ENCODE results near the gene CD37.
"Not testable (repeated sequence)": the region's sequence is repeated elsewhere in the genome, so short reads cannot be mapped to it uniquely, and the experiment has no call there.

CD37 gene

GRCh38 chr19:49363268-49364082 is 28.3 kb downstream of the CD37 start, which contains the start of gene DKKL1:
DKKL1 (plus strand) TSS chr19:49363877; CDS start chr19:49363999, 122 bp downstream.
- intact Hi-C loops (cut with DNase I; ENCODE audit: low total_unique reads) = no loop called here
- peak within 1 kb of the TSS; percentile 81 to 98 for H3K4me3 ChIP-seq

GRCh38 chr19:49364083-49364737 is 29.0 kb downstream of the CD37 start:
- DNase-seq = peak in 1 of 2 donors; percentile 71
- peak overlapping the region; percentile 81 to 98 for H3K4me3 ChIP-seq
- peaks cover 0 to 10% (median 7%) of the 10 kb centered on the region in 3 donors for H3K9me3 ChIP-seq

More at GRCh38 chr19:49363268-49364082, 28.3 kb downstream of the CD37 start, which contains the start of gene DKKL1:
- peaks cover 0 to 2% (median 0%) of the 10 kb centered on the region in 3 donors for H3K9me3 ChIP-seq
- DNase-seq = peak; percentile 100
- no peaks in the 10 kb centered on the region for H3K27me3 ChIP-seq
- H3K27ac ChIP-seq = peak within 1 kb of the TSS; percentile 84 to 96
- peaks cover 2 to 20% (median 11%) of the 10 kb centered on the region in 4 donors for H3K4me1 ChIP-seq
- H3K36me3 ChIP-seq = peaks cover 9 to 15% (median 14%) of the 10 kb centered on the region in 3 donors
- TF ChIP-seq CTCF (IDR thresholded peaks at IDR 0.05) = peak; percentile 10 to 18

GRCh38 chr19:49366110-49366509 is 30.9 kb downstream of the CD37 start:
- H3K27ac ChIP-seq = no peak overlapping the region
- no peak overlapping the region for H3K4me3 ChIP-seq
- no peak for TF ChIP-seq CTCF (IDR thresholded peaks at IDR 0.05)
- peaks cover 0 to 7% (median 0%) of the 10 kb centered on the region in 3 donors for H3K36me3 ChIP-seq
- peaks cover 0 to 26% (median 13%) of the 10 kb centered on the region in 3 donors for H3K9me3 ChIP-seq
- H3K4me1 ChIP-seq = peaks cover 2 to 15% (median 5%) of the 10 kb centered on the region in 4 donors
- intact Hi-C loops (cut with DNase I; ENCODE audit: low total_unique reads) = no loop called here
- H3K27me3 ChIP-seq = no peaks in the 10 kb centered on the region
- no peak for DNase-seq

More at GRCh38 chr19:49364083-49364737, 29.0 kb downstream of the CD37 start:
- Histone ChIP-seq H3K36me3 (peaks cover 3 to 8% (median 7%) of the 10 kb centered on the region in 3 donors), H3K4me1 (peaks cover 2 to 20% (median 11%) of the 10 kb centered on the region in 4 donors), H3K27ac (peak overlapping the region; percentile 84 to 96), H3K27me3 (no peaks in the 10 kb centered on the region)
- intact Hi-C loops (cut with DNase I; ENCODE audit: low total_unique reads) = no loop called here
- TF ChIP-seq CTCF (IDR thresholded peaks at IDR 0.05) = no peak

GRCh38 chr19:49368711-49369358 is 33.6 kb downstream of the CD37 start:
- Histone ChIP-seq H3K36me3 (peaks cover 0 to 7% (median 0%) of the 10 kb centered on the region in 3 donors), H3K4me1 (peaks cover 2 to 3% (median 2%) of the 10 kb centered on the region in 4 donors), H3K27me3 (peaks cover 0 to 10% of the 10 kb centered on the region in 2 donors), H3K9me3 (peaks cover 0 to 26% (median 13%) of the 10 kb centered on the region in 3 donors), H3K27ac (no peak overlapping the region), H3K4me3 (no peak overlapping the region)
- intact Hi-C loops (cut with DNase I; ENCODE audit: low total_unique reads) = no loop called here
- DNase-seq = no peak
- no peak for TF ChIP-seq CTCF (IDR thresholded peaks at IDR 0.05)

GRCh38 chr19:49371184-49371583 is 36.0 kb downstream of the CD37 start:
- Histone ChIP-seq H3K27me3 (peaks cover 0 to 14% of the 10 kb centered on the region in 2 donors), H3K27ac (no peak overlapping the region), H3K9me3 (peaks cover 0 to 26% (median 13%) of the 10 kb centered on the region in 3 donors), H3K4me1 (no peaks in the 10 kb centered on the region), H3K36me3 (peaks cover 0 to 7% (median 0%) of the 10 kb centered on the region in 3 donors), H3K4me3 (no peak overlapping the region)
- no peak for TF ChIP-seq CTCF (IDR thresholded peaks at IDR 0.05)
- DNase-seq = no peak
- intact Hi-C loops (cut with DNase I; ENCODE audit: low total_unique reads) = no loop called here

GRCh38 chr19:49373174-49373573 is 38.0 kb downstream of the CD37 start:
- H3K4me3 ChIP-seq; intact Hi-C loops (cut with DNase I; ENCODE audit: low total_unique reads); H3K36me3 ChIP-seq; H3K4me1 ChIP-seq; DNase-seq; H3K27ac ChIP-seq: not testable (repeated sequence)
- Histone ChIP-seq H3K9me3 (peaks cover 0 to 26% (median 13%) of the 10 kb centered on the region in 3 donors), H3K27me3 (peaks cover 0 to 23% of the 10 kb centered on the region in 2 donors)

Measured in tibial artery (tissue), 4 donors.